ENCODE measurements around the gene OR8D2.

DNA sequence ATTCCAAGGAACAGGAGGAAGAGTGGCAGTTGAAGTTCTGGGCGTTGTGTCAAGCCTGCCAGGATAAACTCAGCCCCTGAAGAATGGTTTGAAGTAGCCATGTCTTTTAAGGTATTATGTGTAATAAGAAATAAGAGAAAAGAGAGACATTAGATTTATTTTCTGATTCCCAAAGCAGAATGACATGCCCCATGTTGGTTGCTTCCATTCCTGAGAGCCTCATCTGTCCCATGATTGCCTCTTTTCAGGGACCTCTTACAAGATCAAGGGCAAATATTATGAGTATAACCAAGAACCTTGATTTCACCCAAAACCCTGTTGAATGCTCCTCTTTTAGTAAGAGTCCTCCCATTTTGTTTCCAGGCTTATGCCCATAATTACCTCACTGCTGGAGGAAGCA, at the start of gene OR8D2:
- TF ChIP-seq CTCF (IDR thresholded peaks at IDR 0.05) (no peak), POLR2A (IDR thresholded peaks at IDR 0.05) (no peak)
